ENCODE results near the gene LRCH1.
A peak's percentile ranks its signal among the peaks of the same experiment; 100 is the strongest.

LRCH1 gene

GRCh38 chr13:46552303-46552682, 677 bp upstream of the LRCH1 start:
- Histone ChIP-seq H3K9ac (ENCODE audit: low read length) (peak overlapping the region; percentile 90), H3K9me3 (ENCODE audit: control insufficient read depth, low read length) (no peaks in the 10 kb centered on the region), H3K36me3 (ENCODE audit: control insufficient read depth, insufficient read depth, low read length, severe bottlenecking) (no peaks in the 10 kb centered on the region), H3K4me1 (ENCODE audit: control insufficient read depth, insufficient read depth, low read length) (peaks cover 17% of the 10 kb centered on the region), H3K4me3 (ENCODE audit: low read length) (peak overlapping the region; percentile 85), H3K27me3 (replicated peaks; ENCODE audit: control insufficient read depth, insufficient read depth, low read length) (no peaks in the 10 kb centered on the region)
- no peak for DNase-seq (ENCODE audit: low read depth)

DNA sequence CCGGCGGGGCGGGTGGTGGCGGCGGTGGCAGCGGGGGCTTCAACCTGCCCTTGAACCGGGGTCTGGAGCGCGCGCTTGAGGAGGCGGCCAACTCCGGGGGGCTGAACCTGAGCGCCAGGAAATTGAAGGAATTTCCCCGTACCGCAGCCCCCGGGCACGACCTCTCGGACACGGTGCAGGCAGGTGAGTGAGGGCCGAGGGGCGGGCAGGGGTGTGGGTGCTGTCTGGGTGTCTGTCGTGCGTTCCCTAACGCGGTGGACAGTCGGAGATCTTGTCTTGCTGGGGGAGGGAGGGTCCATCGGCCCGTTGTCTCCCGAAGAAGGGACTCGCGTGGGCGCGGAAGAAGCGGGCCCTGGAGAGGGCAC, 533 bp downstream of the LRCH1 start:
- Histone ChIP-seq H3K9ac (ENCODE audit: low read length) (peak overlapping the region; percentile 84), H3K27me3 (replicated peaks; ENCODE audit: control insufficient read depth, insufficient read depth, low read length) (no peaks in the 10 kb centered on the region), H3K9me3 (ENCODE audit: control insufficient read depth, low read length) (no peaks in the 10 kb centered on the region), H3K4me1 (ENCODE audit: control insufficient read depth, insufficient read depth, low read length) (peaks cover 17% of the 10 kb centered on the region), H3K4me3 (ENCODE audit: low read length) (peak overlapping the region; percentile 86), H3K36me3 (ENCODE audit: control insufficient read depth, insufficient read depth, low read length, severe bottlenecking) (no peaks in the 10 kb centered on the region)
- no peak for DNase-seq (ENCODE audit: low read depth)

- Histone ChIP-seq H3K27me3 (replicated peaks; ENCODE audit: control insufficient read depth, insufficient read depth, low read length) (no peaks in the 10 kb centered on the region), H3K9me3 (ENCODE audit: control insufficient read depth, low read length) (no peaks in the 10 kb centered on the region), H3K4me3 (ENCODE audit: low read length) (peak overlapping the region; percentile 86), H3K4me1 (ENCODE audit: control insufficient read depth, insufficient read depth, low read length) (peaks cover 17% of the 10 kb centered on the region), H3K36me3 (ENCODE audit: control insufficient read depth, insufficient read depth, low read length, severe bottlenecking) (no peaks in the 10 kb centered on the region), H3K9ac (ENCODE audit: low read length) (peak overlapping the region; percentile 84)
- DNase-seq (ENCODE audit: low read depth) = peak; percentile 86
These were observed 1.2 kb downstream of the LRCH1 start for GRCh38 chr13:46553886-46554858.

DNA sequence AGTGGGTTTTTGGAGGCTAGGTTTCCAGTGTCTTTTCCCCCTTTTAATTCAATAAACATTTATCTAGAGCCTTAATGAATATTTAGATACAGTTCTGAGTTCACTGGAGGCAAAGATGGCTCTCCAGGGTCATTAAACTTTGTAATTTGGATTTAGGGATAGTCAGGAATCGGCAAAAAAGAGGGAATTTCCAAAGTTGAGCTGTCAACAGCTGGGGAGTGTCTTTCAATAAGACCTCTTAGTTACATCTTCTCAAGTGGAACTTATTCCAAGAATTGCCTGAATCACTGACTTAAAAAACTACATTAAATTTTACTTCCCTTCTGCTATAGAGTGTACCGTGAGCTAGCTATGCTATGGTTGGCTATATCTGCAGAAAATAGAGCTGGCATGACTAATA, 2.0 kb downstream of the LRCH1 start:
- Histone ChIP-seq H3K9me3 (ENCODE audit: control insufficient read depth, low read length) (no peaks in the 10 kb centered on the region), H3K4me1 (ENCODE audit: control insufficient read depth, insufficient read depth, low read length) (peaks cover 17% of the 10 kb centered on the region), H3K27me3 (replicated peaks; ENCODE audit: control insufficient read depth, insufficient read depth, low read length) (no peaks in the 10 kb centered on the region), H3K9ac (ENCODE audit: low read length) (peak overlapping the region; percentile 84), H3K4me3 (ENCODE audit: low read length) (peak overlapping the region; percentile 86), H3K36me3 (ENCODE audit: control insufficient read depth, insufficient read depth, low read length, severe bottlenecking) (no peaks in the 10 kb centered on the region)
- peak; percentile 47 for DNase-seq (ENCODE audit: low read depth)

- Histone ChIP-seq H3K9me3 (ENCODE audit: control insufficient read depth, low read length) (no peaks in the 10 kb centered on the region), H3K4me3 (ENCODE audit: low read length) (no peak overlapping the region), H3K4me1 (ENCODE audit: control insufficient read depth, insufficient read depth, low read length) (peaks cover 17% of the 10 kb centered on the region), H3K27me3 (replicated peaks; ENCODE audit: control insufficient read depth, insufficient read depth, low read length) (no peaks in the 10 kb centered on the region), H3K36me3 (ENCODE audit: control insufficient read depth, insufficient read depth, low read length, severe bottlenecking) (no peaks in the 10 kb centered on the region), H3K9ac (ENCODE audit: low read length) (no peak overlapping the region)
- no peak for DNase-seq (ENCODE audit: low read depth)
These were observed 2.9 kb downstream of the LRCH1 start for GRCh38 chr13:46555722-46556417.

- DNase-seq (ENCODE audit: low read depth) = no peak
- Histone ChIP-seq H3K27me3 (replicated peaks; ENCODE audit: control insufficient read depth, insufficient read depth, low read length) (no peaks in the 10 kb centered on the region), H3K36me3 (ENCODE audit: control insufficient read depth, insufficient read depth, low read length, severe bottlenecking) (no peaks in the 10 kb centered on the region), H3K9me3 (ENCODE audit: control insufficient read depth, low read length) (no peaks in the 10 kb centered on the region), H3K9ac (ENCODE audit: low read length) (no peak overlapping the region), H3K4me1 (ENCODE audit: control insufficient read depth, insufficient read depth, low read length) (peaks cover 17% of the 10 kb centered on the region), H3K4me3 (ENCODE audit: low read length) (no peak overlapping the region)
These were observed 3.4 kb downstream of the LRCH1 start for GRCh38 chr13:46556418-46556779.

GRCh38 chr13:46559272-46559805, 6.4 kb downstream of the LRCH1 start:
- H3K4me3 ChIP-seq (ENCODE audit: low read length) = no peak overlapping the region

DNA sequence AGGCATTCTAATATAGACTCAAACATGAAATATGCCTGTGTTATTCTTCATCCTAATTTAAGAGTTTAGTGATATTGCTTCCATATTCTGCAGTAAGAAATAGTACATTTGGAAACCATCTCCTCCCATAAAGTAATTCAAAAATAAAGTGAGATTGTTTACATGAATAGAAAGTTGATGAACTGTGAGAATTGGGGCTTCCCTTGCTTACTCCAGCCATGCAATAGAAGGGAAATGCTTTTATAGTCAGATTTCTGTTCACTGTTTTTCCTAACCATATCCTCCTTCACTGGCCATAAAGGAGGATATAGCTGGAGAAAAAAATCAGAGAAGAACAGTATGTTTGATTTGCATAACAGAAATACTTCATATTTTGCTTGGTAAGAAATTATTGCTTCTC, 7.8 kb downstream of the LRCH1 start:
- Histone ChIP-seq H3K36me3 (ENCODE audit: control insufficient read depth, insufficient read depth, low read length, severe bottlenecking) (no peaks in the 10 kb centered on the region), H3K27me3 (replicated peaks; ENCODE audit: control insufficient read depth, insufficient read depth, low read length) (no peaks in the 10 kb centered on the region), H3K4me1 (ENCODE audit: control insufficient read depth, insufficient read depth, low read length) (no peaks in the 10 kb centered on the region), H3K4me3 (ENCODE audit: low read length) (no peak overlapping the region), H3K9ac (ENCODE audit: low read length) (no peak overlapping the region), H3K9me3 (ENCODE audit: control insufficient read depth, low read length) (no peaks in the 10 kb centered on the region)
- DNase-seq (ENCODE audit: low read depth) = no peak

More at GRCh38 chr13:46559272-46559805, 6.4 kb downstream of the LRCH1 start:
- Histone ChIP-seq H3K9me3 (ENCODE audit: control insufficient read depth, low read length) (no peaks in the 10 kb centered on the region), H3K9ac (ENCODE audit: low read length) (no peak overlapping the region), H3K36me3 (ENCODE audit: control insufficient read depth, insufficient read depth, low read length, severe bottlenecking) (no peaks in the 10 kb centered on the region), H3K27me3 (replicated peaks; ENCODE audit: control insufficient read depth, insufficient read depth, low read length) (no peaks in the 10 kb centered on the region), H3K4me1 (ENCODE audit: control insufficient read depth, insufficient read depth, low read length) (peaks cover 7% of the 10 kb centered on the region)
- no peak for DNase-seq (ENCODE audit: low read depth)

DNA sequence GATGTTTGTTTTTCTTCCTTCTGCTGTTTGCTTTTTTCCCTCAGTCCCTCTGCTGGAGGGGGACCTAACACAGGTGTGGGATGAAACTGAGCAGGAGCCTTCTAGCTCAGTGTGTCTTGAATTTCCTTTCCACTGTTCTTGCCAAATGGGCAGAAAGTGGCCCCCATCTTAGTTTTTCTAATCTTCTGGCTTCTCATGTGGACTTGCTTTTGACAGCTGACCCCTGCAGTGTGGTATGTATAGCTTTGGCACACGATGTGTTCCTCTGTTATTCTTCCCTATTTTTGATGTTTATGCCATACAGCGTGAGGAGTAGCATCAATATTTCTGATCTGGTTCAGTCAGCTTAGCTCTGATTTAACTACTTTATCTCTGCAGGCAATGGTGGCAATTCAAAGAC, 8.3 kb downstream of the LRCH1 start:
- DNase-seq (ENCODE audit: low read depth) = no peak
- no peaks in the 10 kb centered on the region for H3K36me3 ChIP-seq (ENCODE audit: control insufficient read depth, insufficient read depth, low read length, severe bottlenecking)
- no peaks in the 10 kb centered on the region for H3K9me3 ChIP-seq (ENCODE audit: control insufficient read depth, low read length)
- H3K27me3 ChIP-seq (replicated peaks; ENCODE audit: control insufficient read depth, insufficient read depth, low read length) = no peaks in the 10 kb centered on the region
- no peak overlapping the region for H3K4me3 ChIP-seq (ENCODE audit: low read length)
- H3K9ac ChIP-seq (ENCODE audit: low read length) = no peak overlapping the region
- H3K4me1 ChIP-seq (ENCODE audit: control insufficient read depth, insufficient read depth, low read length) = no peaks in the 10 kb centered on the region

DNA sequence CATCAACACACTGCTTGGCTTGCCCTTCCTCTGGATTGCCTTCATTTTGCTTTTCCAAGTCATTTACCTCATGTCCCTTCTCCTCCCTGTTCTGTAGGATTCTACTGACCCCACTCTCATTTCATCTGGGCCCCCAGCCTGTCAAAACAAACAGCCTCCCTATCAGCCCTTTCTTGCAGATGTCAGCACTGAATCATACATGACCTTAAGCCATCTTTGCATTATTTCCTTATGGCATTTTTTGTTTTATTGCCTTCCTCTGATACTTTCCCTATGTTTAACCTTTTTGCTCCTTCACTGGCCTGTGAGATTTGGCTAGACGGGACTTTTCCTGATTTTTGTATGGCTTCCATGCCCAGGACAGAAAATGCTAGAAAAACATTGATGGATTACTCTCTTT, 8.7 kb downstream of the LRCH1 start:
- H3K9ac ChIP-seq (ENCODE audit: low read length) = no peak overlapping the region
- DNase-seq (ENCODE audit: low read depth) = no peak
- no peak overlapping the region for H3K4me3 ChIP-seq (ENCODE audit: low read length)
- H3K36me3 ChIP-seq (ENCODE audit: control insufficient read depth, insufficient read depth, low read length, severe bottlenecking) = no peaks in the 10 kb centered on the region
- H3K27me3 ChIP-seq (replicated peaks; ENCODE audit: control insufficient read depth, insufficient read depth, low read length) = no peaks in the 10 kb centered on the region
- H3K4me1 ChIP-seq (ENCODE audit: control insufficient read depth, insufficient read depth, low read length) = no peaks in the 10 kb centered on the region
- H3K9me3 ChIP-seq (ENCODE audit: control insufficient read depth, low read length) = no peaks in the 10 kb centered on the region

DNA sequence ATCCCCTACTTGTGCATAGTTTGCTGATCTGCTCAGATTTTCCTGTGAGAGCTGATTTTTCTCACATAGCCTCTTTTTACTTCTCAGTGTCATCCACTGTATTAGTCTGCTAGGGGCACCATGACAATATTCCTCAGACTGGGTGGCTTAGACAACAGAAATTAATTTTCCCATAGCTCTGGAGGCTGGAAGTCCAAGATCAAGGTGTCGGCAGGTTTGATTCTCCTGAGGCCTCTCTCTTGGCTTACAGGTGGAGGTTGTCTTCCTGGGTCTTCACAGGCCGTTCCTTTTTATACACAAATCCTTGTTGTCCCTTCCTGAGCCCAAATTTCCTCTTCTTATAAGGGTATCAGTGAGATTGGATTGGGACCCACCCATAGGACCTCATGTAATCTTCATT, 9.2 kb downstream of the LRCH1 start:
- DNase-seq (ENCODE audit: low read depth) = no peak
- H3K9me3 ChIP-seq (ENCODE audit: control insufficient read depth, low read length) = no peaks in the 10 kb centered on the region
- no peak overlapping the region for H3K9ac ChIP-seq (ENCODE audit: low read length)
- H3K27me3 ChIP-seq (replicated peaks; ENCODE audit: control insufficient read depth, insufficient read depth, low read length) = no peaks in the 10 kb centered on the region
- no peaks in the 10 kb centered on the region for H3K36me3 ChIP-seq (ENCODE audit: control insufficient read depth, insufficient read depth, low read length, severe bottlenecking)
- no peak overlapping the region for H3K4me3 ChIP-seq (ENCODE audit: low read length)
- no peaks in the 10 kb centered on the region for H3K4me1 ChIP-seq (ENCODE audit: control insufficient read depth, insufficient read depth, low read length)
